Measurements from ENCODE around the gene P2RX2. TPM values are rescaled to one million over a fixed set of nuclear protein-coding genes. Genes with fewer than 3 reads are reported as not detected.

P2RX2 gene
- polyA plus RNA-seq, 2 of the 4 experiments (the other 2 are of a cell fraction): not detected

DNA sequence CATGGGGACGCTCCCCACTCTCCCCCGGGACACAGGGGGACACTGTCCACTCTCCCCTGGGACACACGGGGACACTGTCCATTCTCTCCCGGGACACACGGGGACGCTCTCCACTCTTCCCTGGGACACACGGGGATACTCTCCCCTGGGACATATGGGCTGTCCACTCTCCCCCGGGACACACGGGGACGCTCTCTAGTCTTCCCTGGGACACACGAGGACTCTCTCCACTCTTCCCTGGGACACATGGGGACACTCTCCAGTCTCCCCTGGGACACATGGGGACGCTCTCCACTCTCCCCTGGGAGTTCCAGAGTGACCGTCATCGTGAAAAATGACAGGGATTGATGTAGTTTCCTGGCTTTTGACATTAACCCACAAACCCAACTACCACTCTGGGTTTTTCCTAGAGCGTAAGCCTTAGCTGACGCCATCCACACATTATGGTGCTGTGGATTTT is 3.0 kb upstream of the P2RX2 start:
- TF ChIP-seq TFCP2L1 (CRISPR knock-in tag; IDR thresholded peaks at IDR 0.05) (no peak), HOXB5 (CRISPR knock-in tag; IDR thresholded peaks at IDR 0.05) (no peak), GATA3 (IDR thresholded peaks at IDR 0.05; ENCODE audit: borderline replicate concordance) (no peak), EP300 (IDR thresholded peaks at IDR 0.05) (no peak)
- TF ChIP-seq, protein P1, sequence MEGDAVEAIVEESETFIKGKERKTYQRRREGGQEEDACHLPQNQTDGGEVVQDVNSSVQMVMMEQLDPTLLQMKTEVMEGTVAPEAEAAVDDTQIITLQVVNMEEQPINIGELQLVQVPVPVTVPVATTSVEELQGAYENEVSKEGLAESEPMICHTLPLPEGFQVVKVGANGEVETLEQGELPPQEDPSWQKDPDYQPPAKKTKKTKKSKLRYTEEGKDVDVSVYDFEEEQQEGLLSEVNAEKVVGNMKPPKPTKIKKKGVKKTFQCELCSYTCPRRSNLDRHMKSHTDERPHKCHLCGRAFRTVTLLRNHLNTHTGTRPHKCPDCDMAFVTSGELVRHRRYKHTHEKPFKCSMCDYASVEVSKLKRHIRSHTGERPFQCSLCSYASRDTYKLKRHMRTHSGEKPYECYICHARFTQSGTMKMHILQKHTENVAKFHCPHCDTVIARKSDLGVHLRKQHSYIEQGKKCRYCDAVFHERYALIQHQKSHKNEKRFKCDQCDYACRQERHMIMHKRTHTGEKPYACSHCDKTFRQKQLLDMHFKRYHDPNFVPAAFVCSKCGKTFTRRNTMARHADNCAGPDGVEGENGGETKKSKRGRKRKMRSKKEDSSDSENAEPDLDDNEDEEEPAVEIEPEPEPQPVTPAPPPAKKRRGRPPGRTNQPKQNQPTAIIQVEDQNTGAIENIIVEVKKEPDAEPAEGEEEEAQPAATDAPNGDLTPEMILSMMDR (IDR thresholded peaks at IDR 0.05): no peak
- no peak overlapping the region for H3K27ac ChIP-seq
- H3K4me2 ChIP-seq: no peak overlapping the region
- POLR2A ChIA-PET: no interaction called here
- WGBS (ENCODE audit: missing lambda C conversion rate): 48% methylated on average over 16 of the region's 16 CpGs
- CTCF ChIA-PET: interaction anchor here (0.7 to 11.9 kb wide), 31 partner anchors 9 to 614 kb away, joined by 3 to 132 read pairs (median 4); no protein-coding TSS in a partner anchor
- no peak for FAIRE-seq
- no peak overlapping the region for H3K4me3 ChIP-seq
- peaks cover 42% of the 10 kb centered on the region for H3K9me3 ChIP-seq
- peak in 1 of 2 experiments; percentile 4; a peak in 3 of 6 replicates for ATAC-seq
- DNase-seq (ENCODE audit: low read depth in 1 of 2, low spot score in 1 of 2): no peak
- peaks cover 10% of the 10 kb centered on the region for H3K4me1 ChIP-seq

- H3K4me3 ChIP-seq: no peak overlapping the region; the same call in 2 of the 3 replicates
- no peak for TF ChIP-seq NPAS2 (CRISPR knock-in tag; IDR thresholded peaks at IDR 0.05; ENCODE audit: borderline replicate concordance)
- no peak for TF ChIP-seq MAX (IDR thresholded peaks at IDR 0.05)
- no peak for DNase-seq (ENCODE audit: low read depth in 1 of 2, low spot score in 1 of 2)
- WGBS (ENCODE audit: missing lambda C conversion rate): 25% methylated on average over 4 of the region's 4 CpGs
- POLR2A ChIA-PET: no interaction called here
- H3K27ac ChIP-seq: no peak overlapping the region
- ATAC-seq: no peak
- CTCF ChIA-PET: interaction anchor here (0.7 to 11.9 kb wide), 10 partner anchors 9 to 201 kb away, joined by 3 to 132 read pairs (median 6); no protein-coding TSS in a partner anchor
- no peak overlapping the region for H3K4me2 ChIP-seq
- peaks cover 10% of the 10 kb centered on the region for H3K4me1 ChIP-seq
- no peak for FAIRE-seq
- peaks cover 29% of the 10 kb centered on the region for H3K9me3 ChIP-seq
These were observed 1.4 kb upstream of the P2RX2 start for GRCh38 chr12:132617135-132617701.

- H3K4me1 ChIP-seq: peaks cover 10% of the 10 kb centered on the region
- TF ChIP-seq, protein P2, sequence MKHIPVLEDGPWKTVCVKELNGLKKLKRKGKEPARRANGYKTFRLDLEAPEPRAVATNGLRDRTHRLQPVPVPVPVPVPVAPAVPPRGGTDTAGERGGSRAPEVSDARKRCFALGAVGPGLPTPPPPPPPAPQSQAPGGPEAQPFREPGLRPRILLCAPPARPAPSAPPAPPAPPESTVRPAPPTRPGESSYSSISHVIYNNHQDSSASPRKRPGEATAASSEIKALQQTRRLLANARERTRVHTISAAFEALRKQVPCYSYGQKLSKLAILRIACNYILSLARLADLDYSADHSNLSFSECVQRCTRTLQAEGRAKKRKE (CRISPR knock-in tag; IDR thresholded peaks at IDR 0.05; ENCODE audit: low read depth): no peak
- TF ChIP-seq RNF2 (IDR thresholded peaks at IDR 0.05; ENCODE audit: borderline replicate concordance, low read depth) (peak; percentile 34; the same call in 1 of the 2 replicates), HOXB13 (CRISPR knock-in tag; IDR thresholded peaks at IDR 0.05; ENCODE audit: low read depth) (no peak), NR3C1 (IDR thresholded peaks at IDR 0.05) (no peak), MAFK (IDR thresholded peaks at IDR 0.05; ENCODE audit: partially characterized antibody) (no peak), EHMT2 (IDR thresholded peaks at IDR 0.05; ENCODE audit: low read depth) (no peak), EP300 (IDR thresholded peaks at IDR 0.05) (no peak), MAX (IDR thresholded peaks at IDR 0.05) (peak; percentile 84), KDM1A (IDR thresholded peaks at IDR 0.05; ENCODE audit: low read depth) (no peak), HES2 (IDR thresholded peaks at IDR 0.05) (no peak), POLR2AphosphoS2 (conservative IDR thresholded peaks at IDR 0.05; ENCODE audit: low read length) (no peak), CBX8 (IDR thresholded peaks at IDR 0.05) (no peak), GATA3 (IDR thresholded peaks at IDR 0.05; ENCODE audit: borderline replicate concordance) (no peak), ZC3H11A (IDR thresholded peaks at IDR 0.05) (no peak), JUN (IDR thresholded peaks at IDR 0.05) (no peak), RAD21 (conservative IDR thresholded peaks at IDR 0.05 in 1 of 2, IDR thresholded peaks at IDR 0.05 in 1 of 2) (no peak), TP53 (CRISPR knock-in tag; IDR thresholded peaks at IDR 0.05) (no peak), PHF8 (IDR thresholded peaks at IDR 0.05; ENCODE audit: borderline replicate concordance, low read depth) (no peak)
- TF ChIP-seq, protein P3, sequence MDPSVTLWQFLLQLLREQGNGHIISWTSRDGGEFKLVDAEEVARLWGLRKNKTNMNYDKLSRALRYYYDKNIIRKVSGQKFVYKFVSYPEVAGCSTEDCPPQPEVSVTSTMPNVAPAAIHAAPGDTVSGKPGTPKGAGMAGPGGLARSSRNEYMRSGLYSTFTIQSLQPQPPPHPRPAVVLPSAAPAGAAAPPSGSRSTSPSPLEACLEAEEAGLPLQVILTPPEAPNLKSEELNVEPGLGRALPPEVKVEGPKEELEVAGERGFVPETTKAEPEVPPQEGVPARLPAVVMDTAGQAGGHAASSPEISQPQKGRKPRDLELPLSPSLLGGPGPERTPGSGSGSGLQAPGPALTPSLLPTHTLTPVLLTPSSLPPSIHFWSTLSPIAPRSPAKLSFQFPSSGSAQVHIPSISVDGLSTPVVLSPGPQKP (IDR thresholded peaks at IDR 0.05; ENCODE audit: low read depth, low read length): no peak
- TF ChIP-seq, protein P4, sequence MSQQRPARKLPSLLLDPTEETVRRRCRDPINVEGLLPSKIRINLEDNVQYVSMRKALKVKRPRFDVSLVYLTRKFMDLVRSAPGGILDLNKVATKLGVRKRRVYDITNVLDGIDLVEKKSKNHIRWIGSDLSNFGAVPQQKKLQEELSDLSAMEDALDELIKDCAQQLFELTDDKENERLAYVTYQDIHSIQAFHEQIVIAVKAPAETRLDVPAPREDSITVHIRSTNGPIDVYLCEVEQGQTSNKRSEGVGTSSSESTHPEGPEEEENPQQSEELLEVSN (IDR thresholded peaks at IDR 0.05; ENCODE audit: borderline replicate concordance, low read depth): peak; percentile 95
- WGBS (ENCODE audit: missing lambda C conversion rate): 16% methylated on average over 36 of the region's 51 CpGs
- ChIA-PET CTCF (interaction anchor here (0.7 to 11.9 kb wide), 11 partner anchors 8 to 464 kb away, joined by 3 to 132 read pairs (median 6); no protein-coding TSS in a partner anchor), POLR2A (interaction anchor here (0.6 kb wide), 1 partner anchor 188 kb away, joined by 3 read pairs; no protein-coding TSS in a partner anchor)
- peak overlapping the region in 1 of 2 experiments; percentile 48; a peak in 2 of 6 replicates for H3K27ac ChIP-seq
- H3K4me2 ChIP-seq: peak overlapping the region; percentile 99
- H3K9me3 ChIP-seq: peaks cover 29% of the 10 kb centered on the region
- ATAC-seq (no peak), FAIRE-seq (no peak), DNase-seq (ENCODE audit: low read depth in 1 of 2, low spot score in 1 of 2) (no peak)
- H3K4me3 ChIP-seq: peak overlapping the region; percentile 46
These were observed 524 bp upstream of the P2RX2 start for GRCh38 chr12:132617822-132618682.

Data from A549 (cell line).